ENCODE measurements around the gene ZRSR2. TPM values are rescaled to one million over a fixed set of nuclear protein-coding genes. Genes with fewer than 3 reads are reported as not detected.
"Not testable (repeated sequence)": the region's sequence is repeated elsewhere in the genome, so short reads cannot be mapped to it uniquely, and the experiment has no call there.

ZRSR2 gene
- total RNA-seq, 1 experiment from 2014 or later, result 18.1 TPM

DNA sequence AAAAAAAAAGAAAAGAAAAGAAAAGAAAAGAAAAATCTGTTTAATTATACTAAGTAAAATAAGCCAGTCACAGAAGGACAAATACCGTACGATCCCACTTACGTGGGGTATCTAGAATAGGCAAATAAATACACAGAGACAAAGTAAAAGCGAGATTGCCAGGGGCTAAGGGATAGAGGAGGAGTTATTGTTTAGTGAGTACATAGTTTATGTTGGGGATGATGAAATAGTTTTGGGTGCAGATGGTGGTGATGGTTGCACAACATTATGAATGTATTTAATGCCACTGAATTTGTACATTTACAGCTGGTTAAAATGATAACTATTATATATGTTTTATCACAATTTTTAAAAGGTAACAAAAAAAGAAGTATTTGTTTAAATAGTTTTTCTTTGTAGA, 45.1 kb upstream of the ZRSR2 start:
- no peak overlapping the region for H3K4me3 ChIP-seq (ENCODE audit: low read depth, low read length, poor library complexity, severe bottlenecking)
- H3K4me1 ChIP-seq (ENCODE audit: insufficient read depth, low read length, poor library complexity, severe bottlenecking), result no peaks in the 10 kb centered on the region
- no peaks in the 10 kb centered on the region for H3K9me3 ChIP-seq (ENCODE audit: low read depth, low read length, poor library complexity, severe bottlenecking)
- no TSS peak for BruUV-seq (replicated peaks)
- no peak overlapping the region for H3K27ac ChIP-seq (ENCODE audit: low read depth, low read length, poor library complexity, severe bottlenecking)
- no peaks in the 10 kb centered on the region for H3K27me3 ChIP-seq (replicated peaks; ENCODE audit: insufficient read depth, low read depth, low read length, poor library complexity)
- POLR2A ChIA-PET (ENCODE audit: low non-redundant PET), result interaction anchor here (0.7 kb wide), 1 partner anchor 9 kb away, joined by 7 read pairs; no protein-coding TSS in a partner anchor
- DNase-seq (ENCODE audit: low spot score), result no peak
- no peaks in the 10 kb centered on the region for H3K36me3 ChIP-seq (ENCODE audit: insufficient read depth, low read length, poor library complexity, severe bottlenecking)
- intact Hi-C loops (cut with micrococcal nuclease; ENCODE audit: unreplicated experiment), result no loop called here
- no peak for TF ChIP-seq EZH2 (IDR thresholded peaks at IDR 0.05; ENCODE audit: borderline replicate concordance, low read depth, low read length, poor library complexity, severe bottlenecking)
- TF ChIP-seq, protein P1, sequence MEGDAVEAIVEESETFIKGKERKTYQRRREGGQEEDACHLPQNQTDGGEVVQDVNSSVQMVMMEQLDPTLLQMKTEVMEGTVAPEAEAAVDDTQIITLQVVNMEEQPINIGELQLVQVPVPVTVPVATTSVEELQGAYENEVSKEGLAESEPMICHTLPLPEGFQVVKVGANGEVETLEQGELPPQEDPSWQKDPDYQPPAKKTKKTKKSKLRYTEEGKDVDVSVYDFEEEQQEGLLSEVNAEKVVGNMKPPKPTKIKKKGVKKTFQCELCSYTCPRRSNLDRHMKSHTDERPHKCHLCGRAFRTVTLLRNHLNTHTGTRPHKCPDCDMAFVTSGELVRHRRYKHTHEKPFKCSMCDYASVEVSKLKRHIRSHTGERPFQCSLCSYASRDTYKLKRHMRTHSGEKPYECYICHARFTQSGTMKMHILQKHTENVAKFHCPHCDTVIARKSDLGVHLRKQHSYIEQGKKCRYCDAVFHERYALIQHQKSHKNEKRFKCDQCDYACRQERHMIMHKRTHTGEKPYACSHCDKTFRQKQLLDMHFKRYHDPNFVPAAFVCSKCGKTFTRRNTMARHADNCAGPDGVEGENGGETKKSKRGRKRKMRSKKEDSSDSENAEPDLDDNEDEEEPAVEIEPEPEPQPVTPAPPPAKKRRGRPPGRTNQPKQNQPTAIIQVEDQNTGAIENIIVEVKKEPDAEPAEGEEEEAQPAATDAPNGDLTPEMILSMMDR (conservative IDR thresholded peaks at IDR 0.05; ENCODE audit: low read depth, low read length), result no peak
- CTCF ChIA-PET, result interaction anchor here (0.6 kb wide), 2 partner anchors 15 to 144 kb away, joined by 3 read pairs; no protein-coding TSS in a partner anchor

DNA sequence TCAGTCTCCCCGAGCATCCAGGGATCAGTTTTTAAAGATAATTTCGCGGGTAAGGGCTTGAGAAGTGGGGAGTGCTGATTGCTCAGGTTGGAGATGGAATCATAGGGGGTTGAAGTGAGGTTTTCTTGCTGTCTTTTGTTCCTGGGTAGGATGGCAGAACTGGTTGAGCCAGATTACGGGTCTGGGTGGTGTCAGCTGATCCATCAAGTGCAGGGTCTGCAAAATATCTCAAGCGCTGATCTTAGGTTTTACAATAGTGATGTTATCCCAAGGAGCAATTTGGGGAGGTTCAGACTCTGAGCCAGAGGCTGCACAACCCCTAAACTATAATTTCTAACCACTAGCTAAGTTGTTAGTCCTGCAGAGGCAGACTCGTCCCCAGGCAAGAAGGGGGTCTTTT, 43.6 kb upstream of the ZRSR2 start:
- not testable (repeated sequence) for BruUV-seq (replicated peaks)

DNA sequence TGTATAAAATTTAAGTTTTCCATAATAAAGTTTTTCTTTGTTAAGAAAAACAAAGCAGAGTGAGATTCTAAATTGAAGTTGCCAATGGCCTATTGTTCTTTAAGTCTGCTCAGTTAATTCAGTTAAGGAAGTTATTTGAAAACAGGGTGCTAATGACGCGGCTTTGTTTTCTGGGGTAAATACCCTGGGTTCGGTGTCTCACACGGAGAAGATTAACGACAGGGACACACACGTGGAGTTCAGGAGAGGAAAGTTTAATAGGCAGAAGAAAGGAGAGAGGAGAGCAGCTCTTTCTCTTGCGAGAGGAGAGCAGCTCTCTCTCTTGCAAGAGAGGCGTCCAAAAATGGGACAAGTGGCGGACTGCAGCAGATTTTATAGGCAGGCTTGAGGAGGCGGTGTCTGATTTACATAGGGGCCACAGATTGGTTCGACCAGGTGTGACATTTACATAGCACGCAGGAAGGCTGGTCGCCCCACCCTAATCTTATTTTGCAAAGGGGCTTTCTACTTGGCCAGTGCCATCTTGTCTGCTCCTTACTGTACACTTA, 42.6 kb upstream of the ZRSR2 start:
- intact Hi-C loops (cut with micrococcal nuclease; ENCODE audit: unreplicated experiment), result no loop called here
- Histone ChIP-seq H3K9me3 (ENCODE audit: low read depth, low read length, poor library complexity, severe bottlenecking) (no peaks in the 10 kb centered on the region), H3K36me3 (ENCODE audit: insufficient read depth, low read length, poor library complexity, severe bottlenecking) (no peaks in the 10 kb centered on the region), H3K4me1 (ENCODE audit: insufficient read depth, low read length, poor library complexity, severe bottlenecking) (no peaks in the 10 kb centered on the region), H3K27ac (ENCODE audit: low read depth, low read length, poor library complexity, severe bottlenecking) (no peak overlapping the region), H3K4me3 (ENCODE audit: low read depth, low read length, poor library complexity, severe bottlenecking) (no peak overlapping the region), H3K27me3 (replicated peaks; ENCODE audit: insufficient read depth, low read depth, low read length, poor library complexity) (no peaks in the 10 kb centered on the region)
- TF ChIP-seq, protein P1 (conservative IDR thresholded peaks at IDR 0.05; ENCODE audit: low read depth, low read length), result no peak
- TF ChIP-seq EZH2 (IDR thresholded peaks at IDR 0.05; ENCODE audit: borderline replicate concordance, low read depth, low read length, poor library complexity, severe bottlenecking), result no peak
- CTCF ChIA-PET, result no interaction called here
- BruUV-seq (replicated peaks), result no TSS peak
- POLR2A ChIA-PET (ENCODE audit: low non-redundant PET), result no interaction called here
- no peak for DNase-seq (ENCODE audit: low spot score)

More for the DNA sequence above, 43.6 kb upstream of the ZRSR2 start:
- H3K27me3 ChIP-seq (replicated peaks; ENCODE audit: insufficient read depth, low read depth, low read length, poor library complexity); H3K36me3 ChIP-seq (ENCODE audit: insufficient read depth, low read length, poor library complexity, severe bottlenecking); H3K4me1 ChIP-seq (ENCODE audit: insufficient read depth, low read length, poor library complexity, severe bottlenecking); intact Hi-C loops (cut with micrococcal nuclease; ENCODE audit: unreplicated experiment); DNase-seq (ENCODE audit: low spot score); CTCF ChIA-PET; H3K4me3 ChIP-seq (ENCODE audit: low read depth, low read length, poor library complexity, severe bottlenecking); H3K27ac ChIP-seq (ENCODE audit: low read depth, low read length, poor library complexity, severe bottlenecking); POLR2A ChIA-PET (ENCODE audit: low non-redundant PET); H3K9me3 ChIP-seq (ENCODE audit: low read depth, low read length, poor library complexity, severe bottlenecking): not testable (repeated sequence)

DNA sequence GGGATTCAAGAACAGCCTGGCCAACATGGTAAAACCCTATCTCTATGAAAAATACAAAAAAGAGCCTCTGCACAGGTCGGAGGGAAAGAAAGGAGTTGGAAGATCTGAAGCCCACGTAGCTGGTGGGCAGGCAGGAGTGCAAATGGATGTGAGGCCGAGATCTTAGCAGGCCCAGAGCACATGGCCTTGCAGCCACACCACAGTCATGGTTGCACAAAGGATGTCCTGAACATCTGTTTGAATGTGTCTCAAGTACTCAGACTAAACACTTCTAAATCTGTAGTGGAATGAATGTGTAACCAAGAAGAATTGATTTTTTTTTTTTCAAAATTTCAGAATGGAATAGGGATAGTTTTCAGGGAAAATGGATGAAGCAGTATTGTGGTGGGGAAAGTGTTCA, 41.4 kb upstream of the ZRSR2 start:
- Histone ChIP-seq H3K27ac (ENCODE audit: low read depth, low read length, poor library complexity, severe bottlenecking) (no peak overlapping the region), H3K4me1 (ENCODE audit: insufficient read depth, low read length, poor library complexity, severe bottlenecking) (no peaks in the 10 kb centered on the region), H3K4me3 (ENCODE audit: low read depth, low read length, poor library complexity, severe bottlenecking) (no peak overlapping the region), H3K27me3 (replicated peaks; ENCODE audit: insufficient read depth, low read depth, low read length, poor library complexity) (no peaks in the 10 kb centered on the region), H3K36me3 (ENCODE audit: insufficient read depth, low read length, poor library complexity, severe bottlenecking) (no peaks in the 10 kb centered on the region), H3K9me3 (ENCODE audit: low read depth, low read length, poor library complexity, severe bottlenecking) (no peaks in the 10 kb centered on the region)
- CTCF ChIA-PET, result no interaction called here
- TF ChIP-seq EZH2 (IDR thresholded peaks at IDR 0.05; ENCODE audit: borderline replicate concordance, low read depth, low read length, poor library complexity, severe bottlenecking), result no peak
- TF ChIP-seq, protein P1 (conservative IDR thresholded peaks at IDR 0.05; ENCODE audit: low read depth, low read length), result no peak
- no TSS peak for BruUV-seq (replicated peaks)
- intact Hi-C loops (cut with micrococcal nuclease; ENCODE audit: unreplicated experiment), result no loop called here
- POLR2A ChIA-PET (ENCODE audit: low non-redundant PET), result no interaction called here
- no peak for DNase-seq (ENCODE audit: low spot score)

All from A673 (cell line).